CD4-positive, alpha-beta T cell (primary cell): ENCODE data around the gene RSPH4A. TPM values are rescaled to one million over a fixed set of nuclear protein-coding genes. Genes with fewer than 3 reads are reported as not detected.

Source experiments
- ATAC-seq: fragments of 200-7000 bp; cut with Tn5 transposase; one replicate; pipeline ENCODE4 v1.10.0; 2022; ENCODE audit warnings: mild to moderate bottlenecking; ENCODE audit not compliant: poor library complexity
- CTCF ChIA-PET: fragments of 350-600 bp; sonication (Branson Sonifier 250); formaldehyde crosslinking; loops from one replicate; lab custom pipeline; 2021; ENCODE audit warnings: antibody characterized with exemption, inconsistent platforms; lab: Charles Lee
- POLR2A ChIA-PET: fragments of 350-600 bp; sonication (Branson Sonifier 250); formaldehyde crosslinking; loops from one replicate; lab custom pipeline; 2021; ENCODE audit warnings: antibody characterized with exemption, inconsistent platforms; lab: Charles Lee
- DNase-seq, 14 experiments: peaks; one replicate each; pipeline ENCODE4 v3.0.0-alpha.2; 2013 to 2020; ENCODE audit warnings: mixed read lengths in 2 of 14
- H3K27ac ChIP-seq, 2 donors: one replicate each; pipeline versions ENCODE4 v1.5.1 to v1.7.0; 2013; ENCODE audit warnings: low read length in 2 of 2, low read depth in 1 of 2, mild to moderate bottlenecking in 1 of 2
- H3K27me3 ChIP-seq, 2 experiments: 1 replicate in 1 of 2; 2 replicates in 1 of 2; pipeline versions ENCODE4 v1.6.1 to v1.7.0; 2013; ENCODE audit warnings: low read length in 2 of 2, control low read depth in 1 of 2, mild to moderate bottlenecking in 1 of 2, moderate library complexity in 1 of 2; ENCODE audit not compliant: insufficient read depth in 2 of 2, control insufficient read depth in 1 of 2
- H3K36me3 ChIP-seq: one replicate; pipeline ENCODE4 v1.6.1; 2013; ENCODE audit warnings: low read length, control low read depth; ENCODE audit not compliant: insufficient read depth
- H3K4me1 ChIP-seq: one replicate; pipeline ENCODE4 v1.6.1; 2013; ENCODE audit warnings: low read length, control low read depth; ENCODE audit not compliant: insufficient read depth
- H3K4me3 ChIP-seq: one replicate; pipeline ENCODE4 v1.5.1; 2013; ENCODE audit warnings: mild to moderate bottlenecking, low read length, moderate library complexity
- H3K9me3 ChIP-seq, 2 experiments: 1 replicate in 1 of 2; 2 replicates in 1 of 2; pipeline versions ENCODE4 v1.6.1 to v1.7.0; 2013; ENCODE audit warnings: low read length in 2 of 2, mild to moderate bottlenecking in 2 of 2, control low read depth in 1 of 2, moderate library complexity in 1 of 2; ENCODE audit not compliant: control insufficient read depth in 1 of 2, insufficient read depth in 1 of 2
- H3K27ac Mint-ChIP-seq: one replicate; pipeline ENCODE4 v1.8.0; 2020; ENCODE audit warnings: mixed read lengths
- H3K27me3 Mint-ChIP-seq: one replicate; pipeline ENCODE4 v1.8.0; 2021; ENCODE audit warnings: mixed read lengths
- H3K36me3 Mint-ChIP-seq: one replicate; pipeline ENCODE4 v1.8.0; 2021; ENCODE audit warnings: low read depth, mixed read lengths
- H3K4me1 Mint-ChIP-seq: one replicate; pipeline ENCODE4 v1.8.0; 2021; ENCODE audit warnings: low read depth, mixed read lengths
- H3K4me3 Mint-ChIP-seq: one replicate; pipeline ENCODE4 v1.8.0; 2020; ENCODE audit warnings: mild to moderate bottlenecking, mixed read lengths
- H3K9me3 Mint-ChIP-seq: one replicate; pipeline ENCODE4 v1.8.0; 2020; ENCODE audit warnings: mixed read lengths
- CTCF ChIP-seq: fragments of 200-600 bp; IDR thresholded peaks from one replicate; pipeline ENCODE4 v1.8.0; 2022; ENCODE audit warnings: antibody characterized with exemption, mild to moderate bottlenecking
- intact Hi-C, 2 experiments: fragments of 100-400 bp; cut with DNase I in 1 of 2; cut with micrococcal nuclease in 1 of 2; formaldehyde crosslinking; loops; one replicate each; pipeline versions ENCODE4 v1.15.1 to v1.9.0; 2023 to 2025; cut with DNase I, micrococcal nuclease
- total RNA-seq, 174 experiments: library from RNA in 2 of 174; stranded (reverse) in 2 of 174; gene quantifications; one replicate each; pipeline ENCODE4 v1.2.3 and lab custom pipeline; 2021 to 2026

The RSPH4A gene
- total RNA-seq, 2 experiments from 2014 or later = 0.56 to 0.88 TPM

- Mint-ChIP-seq H3K4me3 (peak overlapping the region; percentile 62), H3K27me3 (no peaks in the 10 kb centered on the region), H3K4me1 (peaks cover 66% of the 10 kb centered on the region), H3K27ac (no peak overlapping the region), H3K36me3 (peaks cover 20% of the 10 kb centered on the region), H3K9me3 (no peaks in the 10 kb centered on the region)
- no peaks in the 10 kb centered on the region for H3K9me3 ChIP-seq
- H3K27ac ChIP-seq = no peak overlapping the region
- DNase-seq = no peak
- intact Hi-C loops = loop anchor here (5.0 to 10.0 kb wide), 2 partner anchors 93 to 411 kb away; partner anchors contain the start of genes RWDD1 (in 2 of the 2) and TSPYL4 (in 2 of the 2)
- H3K4me3 ChIP-seq = no peak overlapping the region
- POLR2A ChIA-PET = interaction anchor here (0.6 kb wide), 1 partner anchor 386 kb away, joined by 3 read pairs; no protein-coding TSS in a partner anchor
- TF ChIP-seq CTCF = no peak
- H3K36me3 ChIP-seq = no peaks in the 10 kb centered on the region
- ATAC-seq = no peak
- CTCF ChIA-PET = interaction anchor here (0.8 kb wide), 1 partner anchor 16 kb away, joined by 3 read pairs; no protein-coding TSS in a partner anchor
- no peaks in the 10 kb centered on the region for H3K27me3 ChIP-seq
- peaks cover 27% of the 10 kb centered on the region for H3K4me1 ChIP-seq
Measured at GRCh38 chr6:116665464-116665863, 49.2 kb downstream of the RSPH4A start.

GRCh38 chr6:116666869-116667268 is 50.6 kb downstream of the RSPH4A start:
- Histone ChIP-seq H3K36me3 (no peaks in the 10 kb centered on the region), H3K9me3 (no peaks in the 10 kb centered on the region), H3K27me3 (no peaks in the 10 kb centered on the region), H3K4me3 (no peak overlapping the region), H3K27ac (no peak overlapping the region), H3K4me1 (peaks cover 24% of the 10 kb centered on the region)
- ChIA-PET POLR2A (interaction anchor here (2.4 to 2.7 kb wide), 2 partner anchors 15 to 96 kb away, joined by 18 to 23 read pairs; partner anchors contain the start of gene RWDD1), CTCF (interaction anchor here (0.8 to 1.2 kb wide), 2 partner anchors 14 to 32 kb away, joined by 3 to 5 read pairs; partner anchors contain the start of gene KPNA5)
- ATAC-seq (no peak), DNase-seq (peak in 1 of 14 experiments; percentile 7)
- Mint-ChIP-seq H3K27me3 (no peaks in the 10 kb centered on the region), H3K9me3 (no peaks in the 10 kb centered on the region), H3K4me1 (peaks cover 58% of the 10 kb centered on the region), H3K4me3 (peak overlapping the region; percentile 66), H3K27ac (peak overlapping the region; percentile 96), H3K36me3 (peaks cover 20% of the 10 kb centered on the region)
- intact Hi-C loops = loop anchor here (1.0 to 10.0 kb wide), 3 partner anchors 15 to 412 kb away; partner anchors contain the start of genes RWDD1 (in 2 of the 2) and TSPYL4 (in 2 of the 2)
- TF ChIP-seq CTCF = no peak

GRCh38 chr6:116667623-116668022 is 51.3 kb downstream of the RSPH4A start:
- TF ChIP-seq CTCF = no peak
- Mint-ChIP-seq H3K4me1 (peaks cover 50% of the 10 kb centered on the region), H3K36me3 (peaks cover 14% of the 10 kb centered on the region), H3K4me3 (peak overlapping the region; percentile 97), H3K27ac (peak overlapping the region; percentile 96), H3K9me3 (no peaks in the 10 kb centered on the region), H3K27me3 (no peaks in the 10 kb centered on the region)
- H3K4me3 ChIP-seq = peak overlapping the region; percentile 74
- H3K27me3 ChIP-seq = no peaks in the 10 kb centered on the region
- no peaks in the 10 kb centered on the region for H3K9me3 ChIP-seq
- peak in 1 of 14 experiments; percentile 22 for DNase-seq
- ChIA-PET CTCF (interaction anchor here (1.1 kb wide), 1 partner anchor 13 kb away, joined by 7 read pairs; the partner anchor contains the start of gene KPNA5), POLR2A (interaction anchor here (1.0 to 2.7 kb wide), 5 partner anchors 13 to 388 kb away, joined by 3 to 23 read pairs (median 13); partner anchors contain the start of genes KPNA5, RWDD1 and TSPYL1)
- intact Hi-C loops = loop anchor here (1.0 to 10.0 kb wide), 4 partner anchors 14 to 413 kb away; partner anchors contain the start of genes RWDD1 (in 2 of the 2), TSPYL4 (in 2 of the 2) and KPNA5 (in 1 of the 2)
- no peak overlapping the region for H3K27ac ChIP-seq
- peaks cover 21% of the 10 kb centered on the region for H3K4me1 ChIP-seq
- ATAC-seq = no peak
- H3K36me3 ChIP-seq = no peaks in the 10 kb centered on the region
